Loucy (cell line): ENCODE data around the gene UBN1.

Experiments
- EZH2phosphoT487 ChIP-seq: fragments of 200-600 bp; IDR thresholded peaks from 2 replicates; pipeline ENCODE4 v1.6.1; 2018; ENCODE audit warnings: antibody characterized with exemption, mild to moderate bottlenecking, moderate library complexity, borderline replicate concordance
- TF ChIP-seq, protein P1 (sequence below): fragments of 200-600 bp; sonication (generic); conservative IDR thresholded peaks from 2 replicates; pipeline ENCODE4 v1.5.1; 2014; ENCODE audit warnings: mild to moderate bottlenecking, antibody characterized with exemption, low read length

DNA sequence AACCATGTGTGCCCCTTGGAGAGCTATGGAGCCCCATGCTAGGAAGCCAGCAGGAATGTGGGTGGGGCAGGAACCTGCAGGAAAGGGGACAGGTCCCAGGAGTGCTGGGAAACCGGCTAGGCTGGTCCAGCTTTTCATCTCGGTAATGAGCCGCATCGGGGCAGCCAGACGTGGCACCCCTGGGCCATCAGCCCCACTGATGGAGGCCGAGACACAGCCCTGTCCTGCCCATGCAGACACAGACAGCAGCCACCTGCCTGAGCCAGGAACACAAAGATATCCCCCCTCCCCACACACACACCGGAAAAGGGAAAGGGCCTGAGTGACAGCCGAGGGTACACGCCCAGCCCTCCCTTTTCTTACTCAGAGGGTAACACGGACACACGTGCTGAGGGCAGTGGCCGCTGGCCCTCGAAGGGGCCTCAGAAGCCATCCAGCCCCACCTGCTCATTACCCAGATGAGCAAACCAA, 71.5 kb downstream of the UBN1 start:
- TF ChIP-seq, protein P1, sequence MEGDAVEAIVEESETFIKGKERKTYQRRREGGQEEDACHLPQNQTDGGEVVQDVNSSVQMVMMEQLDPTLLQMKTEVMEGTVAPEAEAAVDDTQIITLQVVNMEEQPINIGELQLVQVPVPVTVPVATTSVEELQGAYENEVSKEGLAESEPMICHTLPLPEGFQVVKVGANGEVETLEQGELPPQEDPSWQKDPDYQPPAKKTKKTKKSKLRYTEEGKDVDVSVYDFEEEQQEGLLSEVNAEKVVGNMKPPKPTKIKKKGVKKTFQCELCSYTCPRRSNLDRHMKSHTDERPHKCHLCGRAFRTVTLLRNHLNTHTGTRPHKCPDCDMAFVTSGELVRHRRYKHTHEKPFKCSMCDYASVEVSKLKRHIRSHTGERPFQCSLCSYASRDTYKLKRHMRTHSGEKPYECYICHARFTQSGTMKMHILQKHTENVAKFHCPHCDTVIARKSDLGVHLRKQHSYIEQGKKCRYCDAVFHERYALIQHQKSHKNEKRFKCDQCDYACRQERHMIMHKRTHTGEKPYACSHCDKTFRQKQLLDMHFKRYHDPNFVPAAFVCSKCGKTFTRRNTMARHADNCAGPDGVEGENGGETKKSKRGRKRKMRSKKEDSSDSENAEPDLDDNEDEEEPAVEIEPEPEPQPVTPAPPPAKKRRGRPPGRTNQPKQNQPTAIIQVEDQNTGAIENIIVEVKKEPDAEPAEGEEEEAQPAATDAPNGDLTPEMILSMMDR = no peak
- no peak for TF ChIP-seq EZH2phosphoT487
